Stimulated activated CD8-positive, alpha-beta memory T cell treated with anti-CD3 and anti-CD28 coated beads, Interleukin-4, amount 100 ng/mL, for 24 hours (primary cell): ENCODE results near the gene ZFP69B.
A peak's percentile ranks its signal among the peaks of the same experiment; 100 is the strongest.
"Not testable (repeated sequence)": the region's sequence is repeated elsewhere in the genome, so short reads cannot be mapped to it uniquely, and the experiment has no call there.

Experiments
- DNase-seq: peaks from one replicate; pipeline ENCODE4 v3.0.0-alpha.2; 2020; ENCODE audit warnings: low read depth

ZFP69B gene

DNA sequence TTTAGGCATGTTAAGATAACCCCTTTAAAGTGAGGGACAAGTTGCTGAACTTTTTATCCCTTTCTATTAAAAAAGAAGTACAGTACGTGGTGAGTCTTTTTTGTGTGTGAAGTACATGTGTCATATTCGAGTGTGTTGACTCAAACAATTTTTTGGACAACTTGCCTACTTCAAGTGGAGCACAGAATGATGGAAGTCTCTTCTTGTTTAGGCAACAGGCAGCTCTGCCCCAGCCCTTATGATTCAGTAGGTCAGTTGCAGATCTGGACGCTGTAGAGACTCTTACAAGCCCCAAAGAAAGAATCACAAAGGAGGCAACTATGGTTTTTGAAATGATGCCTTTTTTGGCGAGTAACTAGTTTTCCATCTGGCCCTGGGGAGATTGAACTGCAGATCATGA is 14.4 kb upstream of the ZFP69B start:
- no peak for DNase-seq

DNA sequence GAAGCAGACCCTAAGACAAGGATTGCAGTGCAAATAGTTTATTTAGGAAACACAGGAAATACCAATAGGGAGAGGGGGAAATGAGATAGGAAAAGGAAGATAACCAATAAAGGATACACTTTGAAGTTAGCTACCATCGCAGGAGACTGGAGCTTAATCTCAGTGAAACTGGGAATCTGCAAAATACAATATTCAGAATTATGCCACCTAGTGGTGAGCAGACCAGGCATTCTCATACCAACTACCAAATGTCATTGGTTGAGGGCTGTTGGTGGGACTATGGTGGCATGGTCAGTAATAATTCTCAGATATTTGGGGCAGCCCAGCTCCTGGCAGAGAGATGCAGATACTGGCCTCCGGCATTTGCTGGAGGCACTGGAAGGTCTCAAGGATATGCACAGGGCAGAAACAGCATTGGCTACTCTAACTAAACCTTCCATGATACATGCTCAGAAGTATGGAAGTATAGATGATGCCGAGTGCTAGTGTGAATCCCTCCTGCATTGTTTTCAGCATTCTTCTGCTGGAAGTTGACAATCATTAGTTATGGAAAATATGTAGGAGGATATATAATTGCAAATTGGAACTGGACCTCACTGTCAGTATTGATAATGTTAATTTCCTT is 11.8 kb upstream of the ZFP69B start:
- no peak for DNase-seq

DNA sequence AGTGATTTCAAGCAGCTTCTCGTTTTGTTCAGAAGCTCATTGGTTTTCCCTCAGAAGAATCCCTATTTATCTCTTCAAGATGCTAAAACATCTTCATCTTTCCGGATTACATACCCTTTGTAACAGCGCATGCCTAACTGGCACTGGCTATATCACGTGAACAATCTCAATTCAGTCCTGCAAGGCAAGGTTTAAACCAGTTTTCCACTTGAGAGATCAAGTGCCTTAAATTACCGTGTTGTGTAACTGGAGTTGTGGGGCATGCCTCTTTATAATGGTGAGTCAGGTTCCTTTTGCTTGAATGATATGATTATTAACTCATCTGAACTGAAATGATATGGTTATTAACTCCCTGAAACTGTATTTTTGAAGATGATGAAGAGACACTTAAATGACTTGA is 11.0 kb upstream of the ZFP69B start:
- DNase-seq = no peak

DNA sequence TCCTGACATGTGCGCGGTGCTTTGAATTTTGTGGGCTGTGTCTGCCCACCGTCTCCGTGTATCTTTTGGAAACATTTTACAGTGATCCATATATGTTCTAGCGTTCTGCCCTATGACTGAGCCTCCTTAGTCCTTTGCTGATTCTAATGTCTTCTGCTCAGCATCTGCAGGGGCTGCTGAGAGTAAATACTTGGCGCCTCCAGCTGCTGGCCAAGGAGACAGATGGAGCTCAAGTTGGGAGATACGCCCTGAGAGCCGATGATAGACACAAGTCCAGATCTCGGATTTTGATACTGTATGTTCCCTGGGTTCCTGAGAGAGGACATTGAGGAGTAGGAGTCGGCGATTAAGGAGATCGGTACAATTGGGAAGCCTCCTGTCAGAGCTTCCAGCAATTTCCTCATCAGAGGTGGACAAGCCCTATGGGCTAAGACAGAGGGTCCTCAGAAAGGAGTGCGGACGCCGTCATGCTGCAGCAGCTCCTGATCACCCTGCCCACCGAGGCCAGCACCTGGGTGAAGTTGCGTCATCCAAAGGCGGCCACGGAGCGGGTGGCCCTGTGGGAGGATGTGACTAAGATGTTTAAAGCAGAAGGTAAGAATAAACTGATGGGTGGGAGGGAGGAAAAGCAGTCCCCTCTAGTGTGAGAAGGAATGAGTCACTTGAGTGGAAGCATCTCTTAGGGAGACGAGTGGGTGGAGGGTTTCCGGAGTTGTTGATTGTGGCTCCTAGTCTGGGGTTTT is 390 bp downstream of the ZFP69B start:
- DNase-seq = peak; percentile 74

DNA sequence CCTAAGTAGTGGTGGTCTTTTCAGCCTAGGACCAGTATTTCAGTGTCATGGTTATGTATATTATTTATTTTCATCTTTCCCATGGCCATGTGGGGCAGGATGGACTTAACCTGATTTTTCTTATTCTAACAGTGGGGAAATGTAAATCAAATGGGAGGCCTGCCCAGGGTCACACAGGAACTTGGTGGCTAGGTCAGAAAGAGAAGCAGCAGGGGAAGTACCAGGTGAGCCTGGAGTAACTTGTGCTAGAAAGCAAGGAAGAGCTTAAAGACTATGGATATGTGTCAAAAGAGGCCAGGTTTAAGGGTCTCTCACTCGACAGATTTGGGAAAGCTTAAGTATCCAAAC is 936 bp downstream of the ZFP69B start:
- DNase-seq = no peak

DNA sequence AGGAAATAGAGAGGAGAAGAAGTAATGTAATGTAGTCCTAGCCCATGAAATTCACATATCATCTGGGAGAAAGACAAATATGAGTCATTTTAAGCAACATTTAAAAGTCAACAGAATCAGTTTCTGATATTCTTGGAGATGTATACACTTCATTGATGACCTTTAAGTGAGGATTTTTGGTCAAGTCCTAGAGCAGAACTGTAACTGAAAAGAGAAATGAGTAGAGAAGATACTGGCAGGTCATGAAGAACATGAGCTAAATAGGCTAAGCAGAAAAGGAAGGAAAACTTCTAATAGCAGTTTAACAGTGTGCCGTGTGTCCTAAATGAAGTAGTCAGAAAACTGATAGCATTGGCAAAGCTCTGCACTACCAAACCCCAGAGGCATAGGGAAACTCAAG is 4.6 kb downstream of the ZFP69B start:
- no peak for DNase-seq

DNA sequence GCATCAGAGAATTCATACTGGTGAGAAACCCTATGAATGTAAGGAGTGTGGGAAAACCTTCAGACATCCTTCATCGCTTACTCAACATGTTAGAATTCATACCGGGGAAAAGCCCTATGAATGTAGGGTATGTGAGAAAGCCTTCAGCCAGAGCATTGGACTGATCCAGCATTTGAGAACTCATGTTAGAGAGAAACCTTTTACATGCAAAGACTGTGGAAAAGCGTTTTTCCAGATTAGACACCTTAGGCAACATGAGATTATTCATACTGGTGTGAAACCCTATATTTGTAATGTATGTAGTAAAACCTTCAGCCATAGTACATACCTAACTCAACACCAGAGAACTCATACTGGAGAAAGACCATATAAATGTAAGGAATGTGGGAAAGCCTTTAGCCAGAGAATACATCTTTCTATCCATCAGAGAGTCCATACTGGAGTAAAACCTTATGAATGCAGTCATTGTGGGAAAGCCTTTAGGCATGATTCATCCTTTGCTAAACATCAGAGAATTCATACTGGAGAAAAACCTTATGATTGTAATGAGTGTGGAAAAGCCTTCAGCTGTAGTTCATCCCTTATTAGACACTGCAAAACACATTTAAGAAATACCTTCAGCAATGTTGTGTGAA is 12.8 kb downstream of the ZFP69B start:
- no peak for DNase-seq

DNA sequence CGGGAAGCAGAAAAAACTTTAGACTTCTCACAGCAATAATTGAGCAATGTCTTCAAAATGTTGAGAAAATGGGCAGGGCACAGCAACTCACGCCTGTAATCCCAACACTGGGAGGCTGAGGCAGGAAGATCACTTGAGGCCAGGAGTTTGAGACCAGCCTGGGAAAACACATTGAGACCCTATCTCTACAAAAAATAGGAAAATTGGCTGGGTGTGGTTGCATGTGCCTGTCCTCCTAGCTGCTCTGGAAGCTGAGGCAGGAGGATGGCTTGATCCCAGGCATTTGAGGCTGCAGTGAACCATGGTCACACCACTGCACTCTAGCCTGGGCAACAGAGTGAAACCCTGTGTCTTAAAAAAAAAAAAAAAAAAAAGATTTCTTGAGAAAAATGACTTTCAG is 19.1 kb downstream of the ZFP69B start:
- DNase-seq = no peak

DNA sequence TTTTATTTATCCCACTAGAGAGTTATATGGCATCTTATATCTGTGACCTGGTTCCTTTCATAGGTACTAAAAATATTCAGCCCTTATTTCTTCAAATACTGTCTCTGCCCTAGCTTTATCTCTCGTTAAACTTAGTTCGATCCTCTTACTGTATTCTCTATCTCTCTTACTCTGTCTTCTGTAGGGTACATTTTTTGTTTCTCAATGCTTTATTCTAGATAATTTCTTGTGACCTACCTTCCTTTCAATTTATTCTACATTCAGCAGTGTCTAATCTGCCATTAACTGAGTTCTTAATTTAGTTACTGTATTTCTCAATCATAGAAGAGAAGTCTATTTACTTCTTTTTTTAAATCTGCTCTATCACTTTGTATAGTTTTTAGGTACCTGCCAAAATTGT is 25.0 kb downstream of the ZFP69B start:
- DNase-seq = no peak

DNA sequence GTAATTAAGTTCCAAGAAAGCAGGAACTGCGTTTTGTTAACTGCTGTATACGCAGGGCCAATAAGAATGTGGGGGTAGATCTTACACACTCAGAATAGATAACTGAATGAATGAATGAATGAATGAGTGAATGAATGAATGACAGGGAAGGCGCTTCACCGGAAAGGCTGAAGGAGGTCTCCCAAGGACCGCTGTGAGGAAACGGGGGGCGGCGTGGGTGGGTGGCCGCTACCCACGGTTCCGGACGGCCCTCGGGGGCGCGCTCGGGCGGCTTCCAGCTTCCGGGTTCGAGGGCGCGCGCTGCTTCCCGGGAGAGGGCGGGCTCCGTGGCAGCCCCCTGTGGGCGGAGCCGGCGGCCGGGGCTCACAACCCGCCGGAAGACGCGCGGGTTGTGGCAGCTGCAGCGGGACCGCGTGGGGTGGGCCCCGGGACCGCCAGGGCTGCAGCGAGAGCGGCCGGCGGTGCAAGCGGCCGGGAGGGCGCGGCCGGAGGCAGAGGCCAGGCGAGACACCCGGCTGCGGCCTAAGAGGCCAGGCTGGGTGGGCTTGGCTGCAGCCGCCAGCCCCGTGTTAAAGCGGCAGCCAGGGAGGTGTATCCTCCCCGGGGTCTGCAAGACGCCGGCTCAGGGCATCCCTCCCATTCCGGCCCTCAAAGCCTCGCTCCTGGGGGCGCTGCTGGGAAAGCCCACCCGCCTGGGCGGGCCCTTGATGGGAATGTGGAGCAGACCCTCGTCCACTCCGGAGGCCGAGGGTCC is 26.8 kb downstream of the ZFP69B start, which contains the start of gene ZFP69:
Gene ZFP69 (plus strand): TSS at position 367 of the 754 bp plus-strand sequence. CDS start 2,072 bp downstream, outside the sequence.
- DNase-seq = peak; percentile 67

DNA sequence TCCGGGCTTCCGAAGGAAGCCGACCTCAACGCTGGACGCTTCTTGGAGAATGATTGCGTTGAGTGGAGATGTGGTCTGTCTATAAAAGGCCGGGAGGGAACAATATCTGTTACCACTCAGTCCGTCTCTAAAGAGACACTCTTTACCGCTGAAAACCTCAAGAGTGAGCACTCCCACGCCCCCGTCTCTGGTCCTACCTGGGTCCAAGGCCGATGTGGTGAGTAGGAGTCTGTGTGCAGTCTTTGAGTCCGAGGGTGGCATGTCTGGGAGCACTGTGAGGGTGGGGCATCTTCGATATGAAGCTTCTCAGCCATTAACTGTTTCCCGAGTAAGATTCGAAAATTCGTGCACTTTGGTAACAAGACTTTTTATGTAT is 27.4 kb downstream of the ZFP69B start:
- DNase-seq = peak; percentile 8

DNA sequence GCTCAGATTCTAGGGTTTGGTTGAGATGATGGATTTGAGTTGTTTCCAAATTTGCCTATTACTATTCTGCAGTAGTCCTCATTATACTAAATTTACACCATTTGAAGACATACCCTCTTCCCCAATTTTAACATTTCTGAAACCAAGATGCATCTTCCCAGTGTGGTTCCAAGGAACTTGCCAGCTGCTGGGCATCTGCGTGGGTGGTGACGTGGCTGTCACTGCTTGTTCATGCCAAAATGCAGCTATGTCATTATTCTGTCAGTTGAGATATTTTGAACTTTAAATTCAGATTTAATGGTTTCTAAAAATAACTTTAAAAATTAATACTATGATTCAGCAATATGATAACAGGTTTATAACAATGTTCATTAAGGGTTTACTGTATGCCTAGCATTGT is 28.0 kb downstream of the ZFP69B start:
- no peak for DNase-seq

DNA sequence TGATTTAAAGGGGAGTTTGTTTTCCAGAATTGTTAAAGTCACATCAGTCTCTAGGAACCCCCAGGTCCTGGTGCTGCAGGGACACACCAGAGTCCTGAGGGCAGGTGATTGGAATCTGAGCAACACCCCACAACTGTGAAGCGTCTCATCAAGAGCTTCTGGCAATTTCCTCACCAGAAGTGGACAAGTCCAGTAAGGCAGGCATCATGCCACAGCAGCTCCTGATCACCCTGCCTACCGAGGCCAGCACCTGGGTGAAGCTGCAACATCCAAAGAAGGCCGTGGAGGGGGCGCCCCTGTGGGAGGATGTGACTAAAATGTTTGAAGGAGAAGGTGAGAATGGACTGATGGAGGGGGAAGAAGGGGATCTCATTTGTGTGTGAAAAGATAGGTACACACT is 28.9 kb downstream of the ZFP69B start:
- DNase-seq = no peak

DNA sequence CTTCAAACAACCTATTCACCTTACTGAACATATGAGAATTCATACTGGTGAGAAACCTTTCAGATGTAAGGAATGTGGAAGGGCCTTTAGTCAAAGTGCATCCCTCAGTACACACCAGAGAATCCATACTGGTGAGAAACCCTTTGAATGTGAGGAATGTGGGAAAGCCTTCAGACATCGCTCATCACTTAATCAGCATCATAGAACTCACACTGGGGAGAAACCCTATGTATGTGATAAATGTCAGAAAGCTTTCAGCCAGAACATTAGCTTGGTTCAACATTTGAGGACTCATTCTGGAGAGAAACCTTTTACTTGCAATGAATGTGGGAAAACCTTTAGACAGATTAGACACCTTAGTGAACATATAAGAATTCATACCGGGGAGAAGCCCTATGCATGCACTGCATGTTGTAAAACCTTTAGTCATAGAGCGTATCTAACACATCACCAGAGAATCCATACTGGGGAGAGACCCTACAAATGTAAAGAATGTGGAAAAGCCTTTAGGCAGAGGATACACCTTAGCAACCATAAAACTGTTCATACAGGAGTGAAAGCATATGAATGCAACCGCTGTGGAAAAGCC is 45.1 kb downstream of the ZFP69B start:
- no peak for DNase-seq

DNA sequence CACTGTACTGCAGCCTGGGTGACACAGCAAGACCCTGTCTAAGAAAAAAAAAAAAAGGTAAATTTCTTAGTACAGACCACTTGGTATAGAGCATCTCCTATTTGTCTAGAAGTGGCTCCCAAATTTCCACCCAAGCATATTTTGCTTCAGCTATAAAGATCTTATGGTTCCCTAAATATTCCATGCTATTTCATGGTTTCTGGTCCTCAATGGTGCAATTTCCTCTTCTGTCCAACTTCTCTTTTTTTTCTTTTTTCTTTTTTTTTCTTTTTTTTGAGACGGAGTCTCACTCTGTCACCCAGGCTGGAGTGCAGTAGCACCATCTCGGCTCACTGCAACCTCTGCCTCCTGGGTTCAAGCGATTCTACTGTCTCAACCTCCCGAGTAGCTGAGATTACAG is 52.4 kb downstream of the ZFP69B start:
- DNase-seq = not testable (repeated sequence)

DNA sequence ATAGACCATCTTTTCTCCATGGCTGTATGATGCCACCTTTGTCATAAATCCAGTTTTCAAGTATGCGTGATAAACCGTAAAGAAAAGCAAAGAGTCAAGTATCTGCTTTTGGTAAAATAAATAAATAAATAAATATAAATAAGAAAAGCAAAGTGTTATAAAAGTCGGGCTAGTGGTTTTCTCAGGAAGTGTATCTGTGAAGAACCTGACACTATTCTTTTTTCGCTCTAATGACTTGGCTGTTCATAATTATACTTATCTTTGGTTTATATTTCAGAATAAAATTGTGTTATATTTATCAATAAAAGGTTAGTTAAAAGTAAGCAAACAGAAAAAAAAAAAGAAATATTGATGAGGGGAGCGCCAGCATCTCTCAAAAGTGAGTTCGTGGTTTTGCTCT is 57.7 kb downstream of the ZFP69B start:
- no peak for DNase-seq

DNA sequence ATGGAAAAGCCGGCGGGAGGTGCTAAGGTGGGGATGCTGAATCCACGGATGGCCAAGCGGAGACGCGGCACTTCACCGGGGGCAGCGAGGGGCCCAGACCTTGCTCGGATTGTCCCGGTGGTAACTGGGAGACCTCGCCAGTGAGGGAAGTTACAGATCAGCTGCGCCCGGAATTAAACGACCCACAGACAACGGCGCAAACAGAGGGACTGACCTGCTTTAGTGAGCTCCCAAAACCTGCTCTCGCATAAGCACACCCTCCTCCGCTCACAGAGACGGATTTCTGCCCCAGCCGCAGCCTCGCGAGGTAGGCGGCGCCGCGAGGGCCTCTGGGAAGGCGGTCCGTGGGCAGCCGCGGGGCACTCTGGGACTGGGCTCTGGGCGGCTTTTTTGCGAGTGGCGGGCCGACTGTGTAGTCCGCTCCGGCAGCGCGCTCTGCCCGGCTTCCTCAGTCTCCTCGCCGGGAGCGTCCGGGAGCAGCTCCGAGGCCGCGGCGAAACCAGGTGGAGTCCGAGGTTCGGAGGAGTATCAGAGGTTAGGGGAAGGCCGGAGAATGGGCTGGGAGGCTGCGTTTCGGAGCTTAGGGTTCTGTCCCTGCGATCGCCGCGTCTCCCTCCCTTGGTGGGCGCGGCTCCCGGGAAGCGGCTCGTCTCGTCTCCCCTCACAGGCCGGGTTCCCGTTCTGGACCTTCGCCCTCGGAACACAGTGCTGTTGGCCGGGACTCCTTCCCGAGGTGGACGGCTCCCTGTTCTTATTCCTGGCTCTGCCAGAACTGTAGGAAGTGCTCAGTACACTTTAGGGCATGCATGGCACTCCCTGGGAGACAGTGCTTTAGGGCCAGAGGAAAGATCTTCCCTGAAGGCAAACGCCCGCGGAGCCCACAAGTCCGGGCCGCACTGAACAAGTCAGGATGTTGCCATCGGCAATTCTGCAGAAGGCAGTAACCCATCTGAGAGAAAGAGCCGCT is 58.4 kb downstream of the ZFP69B start, which contains the start of gene EXO5:
Gene EXO5 (plus strand): TSS at position 393 of the 967 bp plus-strand sequence. CDS start 5,778 bp downstream, outside the sequence.
- peak; percentile 75 for DNase-seq
